Gastroesophageal sphincter (tissue), 4 donors: Measurements from ENCODE around the gene LYSMD1. TPM values are rescaled to one million over a fixed set of nuclear protein-coding genes. Genes with fewer than 3 reads are reported as not detected.

Source experiments
- ATAC-seq: fragments of 150-250 bp; one replicate; pipeline ENCODE4 v1.9.1; 2016; ENCODE audit warnings: mild to moderate bottlenecking, moderate library complexity
- H3K27ac ChIP-seq, 4 donors: fragments of 200-600 bp; sonication (generic) in 3 of 4; 1 replicate in 3 of 4; 2 replicates in 1 of 4; pipeline ENCODE4 v1.5.1; 2016 to 2019
- H3K27me3 ChIP-seq: fragments of 200-600 bp; sonication (generic); one replicate; pipeline ENCODE4 v1.5.1; 2019
- H3K36me3 ChIP-seq, 2 donors: fragments of 200-600 bp; sonication (generic); one replicate each; pipeline ENCODE4 v1.5.1; 2019; ENCODE audit warnings: control low read depth in 1 of 2
- H3K4me1 ChIP-seq, 3 donors: fragments of 200-600 bp; sonication (generic); 1 replicate in 2 of 3; 2 replicates in 1 of 3; pipeline ENCODE4 v1.5.1; 2016 to 2019; ENCODE audit warnings: control low read depth in 2 of 3
- H3K4me3 ChIP-seq, 2 donors: fragments of 200-600 bp; sonication (generic); one replicate each; pipeline ENCODE4 v1.5.1; 2019; ENCODE audit warnings: mild to moderate bottlenecking in 1 of 2, moderate library complexity in 1 of 2
- H3K9me3 ChIP-seq, 3 donors: fragments of 200-600 bp; sonication (generic); one replicate each; pipeline ENCODE4 v1.5.1; 2017 to 2019; ENCODE audit warnings: control low read depth in 2 of 3
- CTCF ChIP-seq, 4 experiments: fragments of 200-600 bp in 2 of 4; fragments of 450-650 bp in 2 of 4; sonication (generic) in 1 of 4; IDR thresholded peaks; one replicate each; pipeline ENCODE4 v1.5.1; 2017 to 2019; ENCODE audit warnings: antibody characterized with exemption in 4 of 4, mild to moderate bottlenecking in 2 of 4, moderate library complexity in 2 of 4
- EP300 ChIP-seq: sonication (generic); formaldehyde crosslinking; IDR thresholded peaks from one replicate; pipeline ENCODE4 v1.6.1; 2017; ENCODE audit warnings: antibody characterized with exemption, mild to moderate bottlenecking
- POLR2A ChIP-seq, 2 donors: fragments of 450-650 bp; IDR thresholded peaks; one replicate each; pipeline ENCODE4 v1.6.1; 2017; ENCODE audit warnings: antibody characterized with exemption in 2 of 2, mild to moderate bottlenecking in 2 of 2, moderate library complexity in 1 of 2
- POLR2AphosphoS5 ChIP-seq: sonication (generic); formaldehyde crosslinking; IDR thresholded peaks from one replicate; pipeline ENCODE4 v1.6.1; 2017; ENCODE audit warnings: antibody characterized with exemption
- WGBS, 2 donors: methylation state at CpG; one replicate each; pipeline ENCODE4 v1.1.5; 2018; ENCODE audit warnings: low coverage in 1 of 2; 5-methylcytosine and 5-hydroxymethylcytosine counted together
- total RNA-seq, 4 donors: library from RNA; depleted of rRNA; stranded (reverse); fragments of >200 nt; gene quantifications; one replicate each; pipeline ENCODE4 v1.1.0, GENCODE V29; 2016

Gene LYSMD1
- total RNA-seq, 4 donors from 2014 or later = 14.0 to 28.6 (median 14.4) TPM

GRCh38 chr1:151187205-151187604 lies 21.5 kb upstream of the LYSMD1 start:
- 59 to 78% methylated on average over 1 of the region's 1 CpG for WGBS, 2 donors
- peaks cover 11 to 49% (median 21%) of the 10 kb centered on the region in 3 donors for H3K4me1 ChIP-seq
- H3K9me3 ChIP-seq = no peaks in the 10 kb centered on the region
- H3K36me3 ChIP-seq = peaks cover 0 to 38% of the 10 kb centered on the region in 2 donors
- H3K27ac ChIP-seq = peak overlapping the region; percentile 51 to 95 (median 81)
- no peak for TF ChIP-seq POLR2AphosphoS5
- TF ChIP-seq CTCF (IDR thresholded peaks at IDR 0.05) = no peak
- TF ChIP-seq POLR2A (IDR thresholded peaks at IDR 0.05) = no peak
- TF ChIP-seq EP300 = no peak
- ATAC-seq = no peak
- no peak overlapping the region for H3K4me3 ChIP-seq
- no peaks in the 10 kb centered on the region for H3K27me3 ChIP-seq

- 87 to 98% methylated on average over 7 to 10 of the region's 10 CpGs for WGBS, 2 donors
- no peaks in the 10 kb centered on the region for H3K9me3 ChIP-seq
- H3K27ac ChIP-seq = no peak overlapping the region
- H3K36me3 ChIP-seq = peaks cover 0 to 68% of the 10 kb centered on the region in 2 donors
- TF ChIP-seq POLR2A (IDR thresholded peaks at IDR 0.05) (no peak), EP300 (no peak), POLR2AphosphoS5 (no peak), CTCF (IDR thresholded peaks at IDR 0.05) (no peak)
- H3K27me3 ChIP-seq = no peaks in the 10 kb centered on the region
- no peak for ATAC-seq
- peaks cover 11 to 40% (median 21%) of the 10 kb centered on the region in 3 donors for H3K4me1 ChIP-seq
- no peak overlapping the region for H3K4me3 ChIP-seq
Measured at GRCh38 chr1:151184211-151184610, 18.5 kb upstream of the LYSMD1 start.

- ATAC-seq = no peak
- Histone ChIP-seq H3K4me3 (no peak overlapping the region), H3K36me3 (peaks cover 0 to 93% of the 10 kb centered on the region in 2 donors), H3K27ac (peak overlapping the region in 3 of 4 donors; percentile 57 to 79 (median 59)), H3K4me1 (peaks cover 0 to 30% (median 10%) of the 10 kb centered on the region in 3 donors), H3K27me3 (no peaks in the 10 kb centered on the region), H3K9me3 (no peaks in the 10 kb centered on the region)
- WGBS, 2 donors = 80 to 90% methylated on average over 2 to 9 of the region's 17 CpGs
- TF ChIP-seq POLR2A (IDR thresholded peaks at IDR 0.05) (no peak), CTCF (IDR thresholded peaks at IDR 0.05) (no peak), EP300 (no peak), POLR2AphosphoS5 (no peak)
Measured at GRCh38 chr1:151176514-151177045, 10.9 kb upstream of the LYSMD1 start.

GRCh38 chr1:151175863-151176262 lies 10.2 kb upstream of the LYSMD1 start, which contains the start of gene TMOD4:
Gene TMOD4 (minus strand): TSS chr1:151175981. CDS start chr1:151174875, 1,106 bp downstream.
- H3K4me1 ChIP-seq = peaks cover 0 to 30% (median 10%) of the 10 kb centered on the region in 3 donors
- no peaks in the 10 kb centered on the region for H3K9me3 ChIP-seq
- no peak within 1 kb of the TSS for H3K4me3 ChIP-seq
- H3K36me3 ChIP-seq = peaks cover 0 to 86% of the 10 kb centered on the region in 2 donors
- TF ChIP-seq CTCF (IDR thresholded peaks at IDR 0.05) (peak in 3 of 4 experiments; percentile 51 to 53 (median 52)), EP300 (no peak)
- H3K27ac ChIP-seq = peak within 1 kb of the TSS; percentile 49 to 79 (median 66)
- WGBS, 2 donors = 33 to 55% methylated on average over 2 to 3 of the region's 4 CpGs
- no peaks in the 10 kb centered on the region for H3K27me3 ChIP-seq
- ATAC-seq = peak; percentile 63
